ENCODE data around the gene STKLD1. TPM values are rescaled to one million over a fixed set of nuclear protein-coding genes. Genes with fewer than 3 reads are reported as not detected.
A peak's percentile ranks its signal among the peaks of the same experiment; 100 is the strongest.

Gene STKLD1
- total RNA-seq, 5 donors from 2014 or later (not counting 1 experiment from before 2014, with no cell fraction given) = 0.49 to 1.1 (median 0.70) TPM

- CTCF ChIA-PET = no interaction called here
- Histone ChIP-seq H3K36me3 (ENCODE audit: control insufficient read depth in 2 of 2, extremely low read depth in 1 of 2, insufficient read depth in 1 of 2, low read length in 1 of 2) (no peaks in the 10 kb centered on the region), H3K4me1 (ENCODE audit: control insufficient read depth in 1 of 2, extremely low read depth in 1 of 2, insufficient read depth in 2 of 2, low read length in 2 of 2) (peaks cover 2 to 18% of the 10 kb centered on the region in 2 experiments), H3K9me3 (no peaks in the 10 kb centered on the region), H3K27me3 (replicated peaks in 1 of 2; ENCODE audit: control insufficient read depth in 2 of 2, extremely low read depth in 1 of 2, insufficient read depth in 2 of 2, low read length in 1 of 2) (peaks cover 0 to 43% of the 10 kb centered on the region in 2 experiments), H3K27ac (ENCODE audit: low read length) (no peak overlapping the region), H3K4me3 (ENCODE audit: control insufficient read depth in 1 of 2, extremely low read depth in 1 of 2, low read length in 1 of 2) (no peak overlapping the region)
- peaks cover 20 to 37% of the 10 kb centered on the region in 2 donors for H3K27me3 Mint-ChIP-seq
- WGBS (ENCODE audit: insufficient coverage) = 100% methylated on average over 3 of the region's 12 CpGs
- DNase-seq (no peak), ATAC-seq (replicated peaks in 1 of 4) (no peak)
- peaks cover 2 to 19% (median 10%) of the 10 kb centered on the region in 3 donors for H3K4me1 Mint-ChIP-seq
- no peaks in the 10 kb centered on the region for H3K36me3 Mint-ChIP-seq
- no peaks in the 10 kb centered on the region for H3K9me3 Mint-ChIP-seq
- H3K27ac Mint-ChIP-seq = no peak overlapping the region
- POLR2A ChIA-PET = no interaction called here
- no peak overlapping the region for H3K4me3 Mint-ChIP-seq
These were observed 48.0 kb downstream of the STKLD1 start for GRCh38 chr9:133424187-133424586.

- H3K27me3 Mint-ChIP-seq = peaks cover 21 to 39% of the 10 kb centered on the region in 2 donors
- no peak overlapping the region for H3K4me3 Mint-ChIP-seq
- Histone ChIP-seq H3K4me1 (ENCODE audit: control insufficient read depth in 1 of 2, extremely low read depth in 1 of 2, insufficient read depth in 2 of 2, low read length in 2 of 2) (peaks cover 2 to 21% of the 10 kb centered on the region in 2 experiments), H3K27me3 (replicated peaks in 1 of 2; ENCODE audit: control insufficient read depth in 2 of 2, extremely low read depth in 1 of 2, insufficient read depth in 2 of 2, low read length in 1 of 2) (peaks cover 0 to 52% of the 10 kb centered on the region in 2 experiments), H3K9me3 (no peaks in the 10 kb centered on the region), H3K36me3 (ENCODE audit: control insufficient read depth in 2 of 2, extremely low read depth in 1 of 2, insufficient read depth in 1 of 2, low read length in 1 of 2) (no peaks in the 10 kb centered on the region), H3K4me3 (ENCODE audit: control insufficient read depth in 1 of 2, extremely low read depth in 1 of 2, low read length in 1 of 2) (no peak overlapping the region), H3K27ac (ENCODE audit: low read length) (no peak overlapping the region)
- POLR2A ChIA-PET = no interaction called here
- DNase-seq (no peak), ATAC-seq (replicated peaks in 1 of 4) (no peak)
- H3K4me1 Mint-ChIP-seq = peaks cover 0 to 19% (median 8%) of the 10 kb centered on the region in 3 donors
- 85% methylated on average over 20 of the region's 22 CpGs for WGBS (ENCODE audit: insufficient coverage)
- no peak overlapping the region for H3K27ac Mint-ChIP-seq
- H3K9me3 Mint-ChIP-seq = no peaks in the 10 kb centered on the region
- H3K36me3 Mint-ChIP-seq = no peaks in the 10 kb centered on the region
- CTCF ChIA-PET = interaction anchor here in 1 of 2 donors (0.6 kb wide), 1 partner anchor 240 kb away, joined by 7 read pairs; no protein-coding TSS in a partner anchor
These were observed 49.0 kb downstream of the STKLD1 start for GRCh38 chr9:133425049-133425632.

GRCh38 chr9:133426011-133426410, 49.8 kb downstream of the STKLD1 start:
- no peak for DNase-seq
- Mint-ChIP-seq H3K27ac (no peak overlapping the region), H3K4me3 (no peak overlapping the region), H3K9me3 (no peaks in the 10 kb centered on the region), H3K36me3 (no peaks in the 10 kb centered on the region), H3K27me3 (peaks cover 23 to 42% of the 10 kb centered on the region in 2 donors), H3K4me1 (peaks cover 0 to 17% (median 5%) of the 10 kb centered on the region in 3 donors)
- ATAC-seq (replicated peaks in 1 of 4) = no peak
- H3K4me3 ChIP-seq (ENCODE audit: control insufficient read depth in 1 of 2, extremely low read depth in 1 of 2, low read length in 1 of 2) = no peak overlapping the region
- H3K9me3 ChIP-seq = no peaks in the 10 kb centered on the region
- CTCF ChIA-PET = interaction anchor here in 1 of 2 donors (0.6 kb wide), 1 partner anchor 241 kb away, joined by 7 read pairs; no protein-coding TSS in a partner anchor
- no peaks in the 10 kb centered on the region for H3K36me3 ChIP-seq (ENCODE audit: control insufficient read depth in 2 of 2, extremely low read depth in 1 of 2, insufficient read depth in 1 of 2, low read length in 1 of 2)
- POLR2A ChIA-PET = no interaction called here
- peaks cover 0 to 55% of the 10 kb centered on the region in 2 experiments for H3K27me3 ChIP-seq (replicated peaks in 1 of 2; ENCODE audit: control insufficient read depth in 2 of 2, extremely low read depth in 1 of 2, insufficient read depth in 2 of 2, low read length in 1 of 2)
- 80% methylated on average over 11 of the region's 11 CpGs for WGBS (ENCODE audit: insufficient coverage)
- H3K27ac ChIP-seq (ENCODE audit: low read length) = no peak overlapping the region
- peaks cover 2 to 21% of the 10 kb centered on the region in 2 experiments for H3K4me1 ChIP-seq (ENCODE audit: control insufficient read depth in 1 of 2, extremely low read depth in 1 of 2, insufficient read depth in 2 of 2, low read length in 2 of 2)

DNA sequence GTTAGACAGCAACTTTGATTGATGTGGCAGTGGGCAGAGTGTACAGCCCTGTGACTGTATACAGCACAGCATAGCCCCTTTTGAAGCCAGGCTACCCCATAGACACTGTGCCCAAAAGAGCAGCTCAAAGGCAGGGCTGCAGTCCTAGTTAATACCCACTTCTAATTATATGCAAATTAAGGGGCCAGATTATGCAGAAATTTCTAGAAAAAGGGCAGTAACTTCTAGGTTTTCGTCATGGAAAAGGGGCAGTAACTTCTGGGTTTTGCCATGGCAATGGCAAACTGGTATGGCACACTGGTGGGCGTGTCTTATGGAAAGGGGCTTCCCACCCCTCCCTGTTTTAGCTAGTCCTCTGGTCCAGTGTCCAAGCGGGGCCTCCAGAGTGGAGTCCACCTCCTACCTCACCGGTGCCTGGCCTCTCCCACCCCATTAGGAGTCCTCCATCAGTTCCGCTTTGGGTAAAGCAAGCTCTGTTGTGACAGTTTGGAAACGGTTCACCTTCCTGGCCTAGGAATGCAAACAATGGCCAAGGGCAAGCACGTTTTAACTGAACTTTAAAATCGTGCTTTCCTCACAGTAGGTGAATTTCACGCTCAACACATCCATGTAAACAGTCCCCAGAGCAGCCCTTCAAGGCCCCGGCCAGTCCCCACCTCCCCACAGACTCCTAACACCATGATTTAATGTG, 51.6 kb downstream of the STKLD1 start:
- WGBS (ENCODE audit: insufficient coverage) = 67% methylated on average over 8 of the region's 10 CpGs
- H3K27ac Mint-ChIP-seq = peak overlapping the region in 1 of 2 donors; percentile 31
- ChIA-PET POLR2A (no interaction called here), CTCF (no interaction called here)
- Histone ChIP-seq H3K9me3 (no peaks in the 10 kb centered on the region), H3K27me3 (replicated peaks in 1 of 2; ENCODE audit: control insufficient read depth in 2 of 2, extremely low read depth in 1 of 2, insufficient read depth in 2 of 2, low read length in 1 of 2) (peaks cover 0 to 59% of the 10 kb centered on the region in 2 experiments), H3K4me3 (ENCODE audit: control insufficient read depth in 1 of 2, extremely low read depth in 1 of 2, low read length in 1 of 2) (no peak overlapping the region), H3K27ac (ENCODE audit: low read length) (no peak overlapping the region), H3K36me3 (ENCODE audit: control insufficient read depth in 2 of 2, extremely low read depth in 1 of 2, insufficient read depth in 1 of 2, low read length in 1 of 2) (no peaks in the 10 kb centered on the region), H3K4me1 (ENCODE audit: control insufficient read depth in 1 of 2, extremely low read depth in 1 of 2, insufficient read depth in 2 of 2, low read length in 2 of 2) (peaks cover 2 to 13% of the 10 kb centered on the region in 2 experiments)
- peaks cover 0 to 11% (median 5%) of the 10 kb centered on the region in 3 donors for H3K4me1 Mint-ChIP-seq
- ATAC-seq (replicated peaks in 1 of 4) (no peak), DNase-seq (no peak)
- no peaks in the 10 kb centered on the region for H3K36me3 Mint-ChIP-seq
- H3K9me3 Mint-ChIP-seq = no peaks in the 10 kb centered on the region
- H3K27me3 Mint-ChIP-seq = peaks cover 23 to 43% of the 10 kb centered on the region in 2 donors
- H3K4me3 Mint-ChIP-seq = peak overlapping the region; percentile 52 to 57 (median 52)

DNA sequence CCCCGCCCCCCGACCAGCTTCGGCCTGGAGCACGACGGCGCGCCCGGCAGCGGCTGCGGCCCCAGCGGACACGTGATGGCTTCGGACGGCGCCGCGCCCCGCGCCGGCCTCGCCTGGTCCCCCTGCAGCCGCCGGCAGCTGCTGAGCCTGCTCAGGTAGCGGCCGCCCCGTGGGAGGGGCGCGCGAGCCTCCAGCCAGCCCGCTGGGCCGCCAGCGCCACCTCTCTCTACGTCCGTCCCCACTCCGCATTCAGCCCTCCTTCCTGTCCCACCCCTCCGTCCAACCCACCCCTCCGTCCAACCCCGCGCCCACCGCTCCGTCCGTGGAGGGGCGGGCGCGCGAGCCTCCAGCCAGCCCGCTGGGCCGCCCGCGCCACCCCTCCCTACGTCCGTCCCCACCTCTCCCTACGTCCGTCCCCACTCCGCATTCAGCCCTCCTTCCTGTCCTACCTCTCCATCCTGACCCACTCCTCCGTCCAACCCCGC, 52.5 kb downstream of the STKLD1 start:
- Histone ChIP-seq H3K27ac (ENCODE audit: low read length) (no peak overlapping the region), H3K36me3 (ENCODE audit: control insufficient read depth in 2 of 2, extremely low read depth in 1 of 2, insufficient read depth in 1 of 2, low read length in 1 of 2) (no peaks in the 10 kb centered on the region), H3K9me3 (no peaks in the 10 kb centered on the region), H3K4me3 (ENCODE audit: control insufficient read depth in 1 of 2, extremely low read depth in 1 of 2, low read length in 1 of 2) (no peak overlapping the region), H3K4me1 (ENCODE audit: control insufficient read depth in 1 of 2, extremely low read depth in 1 of 2, insufficient read depth in 2 of 2, low read length in 2 of 2) (peaks cover 2 to 13% of the 10 kb centered on the region in 2 experiments), H3K27me3 (replicated peaks in 1 of 2; ENCODE audit: control insufficient read depth in 2 of 2, extremely low read depth in 1 of 2, insufficient read depth in 2 of 2, low read length in 1 of 2) (peaks cover 0 to 57% of the 10 kb centered on the region in 2 experiments)
- Mint-ChIP-seq H3K27me3 (peaks cover 23 to 43% of the 10 kb centered on the region in 2 donors), H3K4me3 (peak overlapping the region in 1 of 3 donors; percentile 61), H3K27ac (no peak overlapping the region), H3K9me3 (no peaks in the 10 kb centered on the region), H3K4me1 (peaks cover 0 to 11% (median 5%) of the 10 kb centered on the region in 3 donors), H3K36me3 (no peaks in the 10 kb centered on the region)
- ChIA-PET CTCF (no interaction called here), POLR2A (no interaction called here)
- WGBS (ENCODE audit: insufficient coverage) = 3% methylated on average over 40 of the region's 57 CpGs
- ATAC-seq (replicated peaks in 1 of 4) (peak in 3 of 4 experiments; percentile 18 to 31 (median 19)), DNase-seq (no peak)

DNA sequence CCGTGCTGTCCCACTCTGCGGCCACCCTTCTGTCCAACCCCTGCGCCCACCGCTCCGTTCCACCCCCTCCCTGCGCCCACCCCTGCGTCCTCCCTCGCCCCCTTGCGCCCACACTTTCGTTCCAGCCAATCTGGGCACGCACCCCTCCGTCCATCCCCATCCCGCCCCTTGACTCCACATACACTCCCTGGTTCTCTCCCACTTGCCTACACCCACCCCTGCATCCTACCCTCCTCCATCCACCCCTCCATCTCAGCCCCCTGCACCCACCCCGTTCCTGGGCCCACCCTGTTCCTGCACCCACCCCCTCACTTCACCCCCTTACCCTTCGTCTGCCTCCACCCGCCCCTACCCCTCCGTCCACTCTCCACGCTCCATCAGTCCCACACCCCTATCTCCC, 53.0 kb downstream of the STKLD1 start:
- 10% methylated on average over 15 of the region's 18 CpGs for WGBS (ENCODE audit: insufficient coverage)
- Histone ChIP-seq H3K27ac (ENCODE audit: low read length) (no peak overlapping the region), H3K4me1 (ENCODE audit: control insufficient read depth in 1 of 2, extremely low read depth in 1 of 2, insufficient read depth in 2 of 2, low read length in 2 of 2) (peaks cover 2 to 13% of the 10 kb centered on the region in 2 experiments), H3K27me3 (replicated peaks in 1 of 2; ENCODE audit: control insufficient read depth in 2 of 2, extremely low read depth in 1 of 2, insufficient read depth in 2 of 2, low read length in 1 of 2) (peaks cover 0 to 52% of the 10 kb centered on the region in 2 experiments), H3K36me3 (ENCODE audit: control insufficient read depth in 2 of 2, extremely low read depth in 1 of 2, insufficient read depth in 1 of 2, low read length in 1 of 2) (no peaks in the 10 kb centered on the region), H3K4me3 (ENCODE audit: control insufficient read depth in 1 of 2, extremely low read depth in 1 of 2, low read length in 1 of 2) (no peak overlapping the region), H3K9me3 (no peaks in the 10 kb centered on the region)
- no peaks in the 10 kb centered on the region for H3K36me3 Mint-ChIP-seq
- ChIA-PET CTCF (no interaction called here), POLR2A (no interaction called here)
- ATAC-seq (replicated peaks in 1 of 4) = peak in 1 of 4 experiments; percentile 14
- peak overlapping the region in 1 of 3 donors; percentile 61 for H3K4me3 Mint-ChIP-seq
- H3K9me3 Mint-ChIP-seq = no peaks in the 10 kb centered on the region
- DNase-seq = no peak
- H3K27me3 Mint-ChIP-seq = peaks cover 23 to 43% of the 10 kb centered on the region in 2 donors
- no peak overlapping the region for H3K27ac Mint-ChIP-seq
- H3K4me1 Mint-ChIP-seq = peaks cover 0 to 11% (median 5%) of the 10 kb centered on the region in 3 donors

Data from T-cell (primary cell).